GM23248 (cell line): ENCODE data around the gene DNAH11.

Experiments
- EZH2 ChIP-seq: fragments of 200-600 bp; sonication (generic); IDR thresholded peaks from 2 replicates; pipeline ENCODE4 v1.6.1; 2018; ENCODE audit warnings: antibody characterized with exemption, mild to moderate bottlenecking; ENCODE audit not compliant: insufficient read depth, poor library complexity, severe bottlenecking
- EZH2phosphoT487 ChIP-seq: fragments of 200-600 bp; sonication (generic); IDR thresholded peaks from 2 replicates; pipeline ENCODE4 v1.6.1; 2018; ENCODE audit warnings: antibody characterized with exemption, moderate library complexity, mild to moderate bottlenecking, low read depth; ENCODE audit not compliant: insufficient read depth

GRCh38 chr7:21636694-21637093, 93.9 kb downstream of the DNAH11 start:
- TF ChIP-seq EZH2: no peak
- no peak for TF ChIP-seq EZH2phosphoT487
